SU-DHL-6 (cell line): ENCODE measurements around the gene SGMS2.

Experiments
- H2AFZ ChIP-seq: fragments of 200-600 bp; sonication (generic); 2 replicates; pipeline ENCODE4 v1.6.1; 2014; ENCODE audit warnings: low read depth, mild to moderate bottlenecking, moderate library complexity, mixed read lengths, antibody characterized with exemption, low read length; ENCODE audit not compliant: severe bottlenecking
- H3F3A ChIP-seq: fragments of 200-600 bp; shearing (Covaris generic); 2 replicates; pipeline ENCODE4 v1.6.0; 2016; ENCODE audit warnings: antibody characterized with exemption, mild to moderate bottlenecking; ENCODE audit not compliant: insufficient read depth
- H3K27ac ChIP-seq: fragments of 200-600 bp; sonication (generic); 2 replicates; pipeline ENCODE4 v1.5.1; 2016; ENCODE audit warnings: low read depth, mild to moderate bottlenecking, low read length, moderate library complexity, mixed read lengths
- H3K27me3 ChIP-seq: fragments of 200-600 bp; sonication (generic), shearing (Covaris generic); 2 replicates; pipeline ENCODE4 v1.6.0; 2014; ENCODE audit warnings: mild to moderate bottlenecking, low read length
- H3K36me3 ChIP-seq: fragments of 200-600 bp; sonication (generic); 2 replicates; pipeline ENCODE4 v1.6.1; 2014; ENCODE audit warnings: mild to moderate bottlenecking, low read length, mixed read lengths
- H3K4me2 ChIP-seq: fragments of 300-600, 200-600 bp; shearing (Covaris generic), sonication (generic); 2 replicates; pipeline ENCODE4 v1.6.0; 2014; ENCODE audit warnings: low read length, low read depth, mild to moderate bottlenecking; ENCODE audit not compliant: poor library complexity, severe bottlenecking
- H3K4me3 ChIP-seq: fragments of 200-600 bp; sonication (generic); 2 replicates; pipeline ENCODE4 v1.5.1; 2014; ENCODE audit warnings: antibody characterized with exemption, low read length, mild to moderate bottlenecking, mixed read lengths; ENCODE audit not compliant: insufficient read depth, poor library complexity, severe bottlenecking
- H3K79me2 ChIP-seq: fragments of 200-600 bp; sonication (generic); 2 replicates; pipeline ENCODE4 v1.6.1; 2014; ENCODE audit warnings: mild to moderate bottlenecking, low read length, moderate library complexity; ENCODE audit not compliant: insufficient read depth
- H3K9ac ChIP-seq: fragments of 200-600 bp; sonication (generic); 2 replicates; pipeline ENCODE4 v1.7.0; 2014; ENCODE audit warnings: mild to moderate bottlenecking, low read length
- H3K9me2 ChIP-seq: fragments of 200-600 bp; sonication (generic); replicated peaks from 2 replicates; pipeline ENCODE4 v1.6.1; 2014; ENCODE audit warnings: low read length; ENCODE audit not compliant: insufficient read depth
- H3K9me3 ChIP-seq: fragments of 200-600 bp; sonication (generic); 2 replicates; pipeline ENCODE4 v1.6.1; 2014; ENCODE audit warnings: low read length, mixed read lengths; ENCODE audit not compliant: insufficient read depth
- H4K20me1 ChIP-seq: fragments of 200-600 bp; sonication (generic); 2 replicates; pipeline ENCODE4 v1.6.1; 2014; ENCODE audit warnings: low read depth, mild to moderate bottlenecking, antibody characterized with exemption, low read length, moderate library complexity, mixed read lengths
- EZH2phosphoT487 ChIP-seq: fragments of 200-600 bp; sonication (generic), shearing (Covaris generic); conservative IDR thresholded peaks from 2 replicates; pipeline ENCODE4 v1.6.1; 2018; ENCODE audit warnings: mild to moderate bottlenecking, antibody characterized with exemption, low read length, moderate library complexity, mixed read lengths
- TF ChIP-seq, protein P1 (sequence below): fragments of 200-600 bp; sonication (generic); IDR thresholded peaks from one replicate; pipeline ENCODE4 v1.5.1; 2017; ENCODE audit warnings: antibody characterized with exemption, mild to moderate bottlenecking, low read length, moderate library complexity; ENCODE audit not compliant: insufficient read depth, poor library complexity, severe bottlenecking

The SGMS2 gene

DNA sequence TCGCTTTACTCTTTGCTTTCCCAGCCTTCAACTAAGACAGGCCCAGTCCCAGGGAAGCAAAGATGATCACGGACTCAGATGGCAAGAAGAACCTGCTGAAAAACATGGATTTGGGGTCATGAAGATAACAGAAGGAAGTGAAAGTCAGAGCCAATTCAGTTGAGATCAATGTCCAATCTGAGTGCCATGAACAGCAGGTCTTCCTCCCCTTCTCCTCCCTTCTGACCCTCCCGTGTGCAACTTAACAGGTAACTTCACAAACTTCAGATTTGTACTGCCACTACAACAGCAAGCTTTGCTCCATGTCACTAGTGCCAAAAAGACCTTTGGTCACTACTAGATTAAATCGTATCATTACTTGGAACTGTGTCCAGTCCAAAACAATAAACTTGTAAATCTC, 15.5 kb upstream of the SGMS2 start:
- no peaks in the 10 kb centered on the region for H4K20me1 ChIP-seq
- no peak overlapping the region for H3K4me3 ChIP-seq
- no peak overlapping the region for H3K27ac ChIP-seq
- H2AFZ ChIP-seq, result no peak overlapping the region
- H3K27me3 ChIP-seq, result no peaks in the 10 kb centered on the region
- H3K4me2 ChIP-seq, result no peak overlapping the region
- no peak for TF ChIP-seq EZH2phosphoT487
- TF ChIP-seq, protein P1, sequence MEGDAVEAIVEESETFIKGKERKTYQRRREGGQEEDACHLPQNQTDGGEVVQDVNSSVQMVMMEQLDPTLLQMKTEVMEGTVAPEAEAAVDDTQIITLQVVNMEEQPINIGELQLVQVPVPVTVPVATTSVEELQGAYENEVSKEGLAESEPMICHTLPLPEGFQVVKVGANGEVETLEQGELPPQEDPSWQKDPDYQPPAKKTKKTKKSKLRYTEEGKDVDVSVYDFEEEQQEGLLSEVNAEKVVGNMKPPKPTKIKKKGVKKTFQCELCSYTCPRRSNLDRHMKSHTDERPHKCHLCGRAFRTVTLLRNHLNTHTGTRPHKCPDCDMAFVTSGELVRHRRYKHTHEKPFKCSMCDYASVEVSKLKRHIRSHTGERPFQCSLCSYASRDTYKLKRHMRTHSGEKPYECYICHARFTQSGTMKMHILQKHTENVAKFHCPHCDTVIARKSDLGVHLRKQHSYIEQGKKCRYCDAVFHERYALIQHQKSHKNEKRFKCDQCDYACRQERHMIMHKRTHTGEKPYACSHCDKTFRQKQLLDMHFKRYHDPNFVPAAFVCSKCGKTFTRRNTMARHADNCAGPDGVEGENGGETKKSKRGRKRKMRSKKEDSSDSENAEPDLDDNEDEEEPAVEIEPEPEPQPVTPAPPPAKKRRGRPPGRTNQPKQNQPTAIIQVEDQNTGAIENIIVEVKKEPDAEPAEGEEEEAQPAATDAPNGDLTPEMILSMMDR, result no peak
- no peaks in the 10 kb centered on the region for H3F3A ChIP-seq
- H3K9me3 ChIP-seq, result no peaks in the 10 kb centered on the region
- H3K36me3 ChIP-seq, result no peaks in the 10 kb centered on the region
- H3K79me2 ChIP-seq, result no peaks in the 10 kb centered on the region
- H3K9ac ChIP-seq, result no peak overlapping the region
- H3K9me2 ChIP-seq, result no peaks in the 10 kb centered on the region

DNA sequence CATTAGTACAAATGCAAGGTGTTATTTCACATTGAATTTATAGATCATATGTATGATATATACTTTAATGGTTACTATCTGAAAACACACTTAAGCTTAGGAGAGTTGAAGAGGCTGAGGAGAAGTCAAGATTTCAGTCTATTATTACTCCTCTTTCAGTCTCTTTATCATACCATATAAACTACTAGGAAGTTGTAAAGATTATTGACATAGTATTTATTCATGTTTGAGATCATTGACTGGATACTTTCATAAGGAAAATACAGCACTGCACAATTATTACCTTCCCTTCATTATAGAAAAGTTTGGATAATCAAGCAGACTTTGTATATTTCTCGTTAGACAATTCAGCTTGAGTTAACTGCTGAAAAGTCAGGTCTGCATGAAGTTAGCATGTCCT, 10.0 kb upstream of the SGMS2 start:
- TF ChIP-seq, protein P1, result no peak
- TF ChIP-seq EZH2phosphoT487, result no peak
- Histone ChIP-seq H3K79me2 (no peaks in the 10 kb centered on the region), H3K4me2 (no peak overlapping the region), H3K27me3 (no peaks in the 10 kb centered on the region), H2AFZ (no peak overlapping the region), H3K4me3 (no peak overlapping the region), H3K9me3 (no peaks in the 10 kb centered on the region), H3K27ac (no peak overlapping the region), H3K9me2 (no peaks in the 10 kb centered on the region), H4K20me1 (no peaks in the 10 kb centered on the region), H3F3A (no peaks in the 10 kb centered on the region), H3K36me3 (no peaks in the 10 kb centered on the region), H3K9ac (no peak overlapping the region)

DNA sequence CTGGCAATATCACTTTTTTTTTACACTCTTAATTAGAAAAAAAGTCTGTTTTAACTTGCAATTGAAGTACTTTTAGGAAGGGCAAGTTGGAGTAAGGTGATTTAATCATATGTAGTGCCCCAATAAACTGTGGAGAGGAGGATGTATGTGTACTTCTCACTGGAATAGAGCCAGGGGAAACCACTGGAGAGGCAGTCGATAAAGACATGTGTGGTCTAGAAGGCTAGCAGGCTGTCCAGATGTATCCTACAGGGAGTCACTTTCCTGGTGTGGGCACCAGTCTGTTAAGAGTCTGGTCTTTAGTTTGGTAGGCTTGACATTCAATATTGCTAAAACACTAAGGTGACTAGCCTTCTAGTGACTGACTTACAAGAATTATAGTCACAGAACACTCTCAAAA, 9.6 kb upstream of the SGMS2 start:
- Histone ChIP-seq H3K9me3 (no peaks in the 10 kb centered on the region), H3K9ac (no peak overlapping the region), H3K36me3 (no peaks in the 10 kb centered on the region), H3K4me2 (no peak overlapping the region), H3K27ac (no peak overlapping the region), H3K79me2 (no peaks in the 10 kb centered on the region), H2AFZ (no peak overlapping the region), H3F3A (no peaks in the 10 kb centered on the region), H3K9me2 (no peaks in the 10 kb centered on the region), H3K4me3 (no peak overlapping the region), H3K27me3 (no peaks in the 10 kb centered on the region), H4K20me1 (no peaks in the 10 kb centered on the region)
- TF ChIP-seq, protein P1, result no peak
- no peak for TF ChIP-seq EZH2phosphoT487
